ENCODE results near the gene AFMID. TPM values are rescaled to one million over a fixed set of nuclear protein-coding genes. Genes with fewer than 3 reads are reported as not detected.

AFMID gene
- total and polyA plus RNA-seq, 9 of the 15 experiments (the other 6 are each of a cell fraction or from before 2014, with no cell fraction given) = 62.1 to 188 (median 74.4) TPM

GRCh38 chr17:78140169-78141051 is 46.8 kb upstream of the AFMID start (continued):
- TF ChIP-seq RBFOX2 (IDR thresholded peaks at IDR 0.05; ENCODE audit: low read depth, low read length) = peak; percentile 89
- TF ChIP-seq HSF4 (CRISPR knock-in tag; IDR thresholded peaks at IDR 0.05; ENCODE audit: borderline replicate concordance) = no peak
- TF ChIP-seq, protein P1, sequence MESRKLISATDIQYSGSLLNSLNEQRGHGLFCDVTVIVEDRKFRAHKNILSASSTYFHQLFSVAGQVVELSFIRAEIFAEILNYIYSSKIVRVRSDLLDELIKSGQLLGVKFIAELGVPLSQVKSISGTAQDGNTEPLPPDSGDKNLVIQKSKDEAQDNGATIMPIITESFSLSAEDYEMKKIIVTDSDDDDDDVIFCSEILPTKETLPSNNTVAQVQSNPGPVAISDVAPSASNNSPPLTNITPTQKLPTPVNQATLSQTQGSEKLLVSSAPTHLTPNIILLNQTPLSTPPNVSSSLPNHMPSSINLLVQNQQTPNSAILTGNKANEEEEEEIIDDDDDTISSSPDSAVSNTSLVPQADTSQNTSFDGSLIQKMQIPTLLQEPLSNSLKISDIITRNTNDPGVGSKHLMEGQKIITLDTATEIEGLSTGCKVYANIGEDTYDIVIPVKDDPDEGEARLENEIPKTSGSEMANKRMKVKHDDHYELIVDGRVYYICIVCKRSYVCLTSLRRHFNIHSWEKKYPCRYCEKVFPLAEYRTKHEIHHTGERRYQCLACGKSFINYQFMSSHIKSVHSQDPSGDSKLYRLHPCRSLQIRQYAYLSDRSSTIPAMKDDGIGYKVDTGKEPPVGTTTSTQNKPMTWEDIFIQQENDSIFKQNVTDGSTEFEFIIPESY (CRISPR knock-in tag; IDR thresholded peaks at IDR 0.05) = peak; percentile 54
- no peak for TF ChIP-seq ETV6 (IDR thresholded peaks at IDR 0.05; ENCODE audit: borderline replicate concordance in 1 of 2, low read depth in 2 of 2, low read length in 1 of 2)
- TF ChIP-seq ETV6 (CRISPR knock-in tag; IDR thresholded peaks at IDR 0.05; ENCODE audit: borderline replicate concordance) = no peak
- no peak for TF ChIP-seq CBX2 (IDR thresholded peaks at IDR 0.05; ENCODE audit: insufficient read depth, low read length, poor library complexity, severe bottlenecking)
- no peak for TF ChIP-seq NFATC3 (IDR thresholded peaks at IDR 0.05)
- peak; percentile 80 for TF ChIP-seq POLR2A (conservative IDR thresholded peaks at IDR 0.05)
- TF ChIP-seq, protein P2, sequence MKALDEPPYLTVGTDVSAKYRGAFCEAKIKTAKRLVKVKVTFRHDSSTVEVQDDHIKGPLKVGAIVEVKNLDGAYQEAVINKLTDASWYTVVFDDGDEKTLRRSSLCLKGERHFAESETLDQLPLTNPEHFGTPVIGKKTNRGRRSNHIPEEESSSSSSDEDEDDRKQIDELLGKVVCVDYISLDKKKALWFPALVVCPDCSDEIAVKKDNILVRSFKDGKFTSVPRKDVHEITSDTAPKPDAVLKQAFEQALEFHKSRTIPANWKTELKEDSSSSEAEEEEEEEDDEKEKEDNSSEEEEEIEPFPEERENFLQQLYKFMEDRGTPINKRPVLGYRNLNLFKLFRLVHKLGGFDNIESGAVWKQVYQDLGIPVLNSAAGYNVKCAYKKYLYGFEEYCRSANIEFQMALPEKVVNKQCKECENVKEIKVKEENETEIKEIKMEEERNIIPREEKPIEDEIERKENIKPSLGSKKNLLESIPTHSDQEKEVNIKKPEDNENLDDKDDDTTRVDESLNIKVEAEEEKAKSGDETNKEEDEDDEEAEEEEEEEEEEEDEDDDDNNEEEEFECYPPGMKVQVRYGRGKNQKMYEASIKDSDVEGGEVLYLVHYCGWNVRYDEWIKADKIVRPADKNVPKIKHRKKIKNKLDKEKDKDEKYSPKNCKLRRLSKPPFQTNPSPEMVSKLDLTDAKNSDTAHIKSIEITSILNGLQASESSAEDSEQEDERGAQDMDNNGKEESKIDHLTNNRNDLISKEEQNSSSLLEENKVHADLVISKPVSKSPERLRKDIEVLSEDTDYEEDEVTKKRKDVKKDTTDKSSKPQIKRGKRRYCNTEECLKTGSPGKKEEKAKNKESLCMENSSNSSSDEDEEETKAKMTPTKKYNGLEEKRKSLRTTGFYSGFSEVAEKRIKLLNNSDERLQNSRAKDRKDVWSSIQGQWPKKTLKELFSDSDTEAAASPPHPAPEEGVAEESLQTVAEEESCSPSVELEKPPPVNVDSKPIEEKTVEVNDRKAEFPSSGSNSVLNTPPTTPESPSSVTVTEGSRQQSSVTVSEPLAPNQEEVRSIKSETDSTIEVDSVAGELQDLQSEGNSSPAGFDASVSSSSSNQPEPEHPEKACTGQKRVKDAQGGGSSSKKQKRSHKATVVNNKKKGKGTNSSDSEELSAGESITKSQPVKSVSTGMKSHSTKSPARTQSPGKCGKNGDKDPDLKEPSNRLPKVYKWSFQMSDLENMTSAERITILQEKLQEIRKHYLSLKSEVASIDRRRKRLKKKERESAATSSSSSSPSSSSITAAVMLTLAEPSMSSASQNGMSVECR (CRISPR knock-in tag; IDR thresholded peaks at IDR 0.05) = peak; percentile 63; the same call in 1 of the 2 replicates
- peak; percentile 52; the same call in 1 of the 2 replicates for TF ChIP-seq MBD2 (IDR thresholded peaks at IDR 0.05; ENCODE audit: borderline replicate concordance, low read depth)
- 0 out of 2 replicates have a peak, but pooled peaks have one; percentile 25 for TF ChIP-seq E2F1 (CRISPR knock-in tag; IDR thresholded peaks at IDR 0.05)
- no peak for TF ChIP-seq RFX7 (CRISPR knock-in tag; IDR thresholded peaks at IDR 0.05)
- no peak for TF ChIP-seq ZHX1 (conservative IDR thresholded peaks at IDR 0.05; ENCODE audit: low read length)
- TF ChIP-seq LCOR (CRISPR knock-in tag; IDR thresholded peaks at IDR 0.05) = peak; percentile 79; the same call in 1 of the 2 replicates
- TF ChIP-seq FIP1L1 (IDR thresholded peaks at IDR 0.05; ENCODE audit: low read depth, low read length, poor library complexity, severe bottlenecking) = peak; percentile 28
- 0 out of 2 replicates have a peak, but pooled peaks have one; percentile 9 for TF ChIP-seq ZNF57 (CRISPR knock-in tag; IDR thresholded peaks at IDR 0.05)
- TF ChIP-seq ATF7 (IDR thresholded peaks at IDR 0.05) = peak; percentile 68
